HEK293 (cell line): Measurements from ENCODE around the gene COASY.

Source experiments
- CTCF ChIA-PET: fragments of 350-600 bp; formaldehyde crosslinking; extraction: SDS; loops from one replicate; lab custom pipeline; 2021; ENCODE audit warnings: antibody characterized with exemption; lab: Yijun Ruan, JAX
- POLR2A ChIA-PET: fragments of 300-600 bp; formaldehyde crosslinking; extraction: SDS; loops from one replicate; lab custom pipeline; 2020; ENCODE audit warnings: antibody characterized with exemption, inconsistent platforms; lab: Yijun Ruan, JAX
- H3K27ac ChIP-seq: fragments of 200-500 bp; sonication (Bioruptor generic); 2 replicates; pipeline ENCODE4 v1.5.1; 2014; ENCODE audit warnings: low read depth, low read length, control low read depth, inconsistent platforms; ENCODE audit errors: extremely low read depth
- H3K36me3 ChIP-seq, 2 experiments: fragments of 200-500 bp in 1 of 2; sonication (Bioruptor generic) in 1 of 2; 1 replicate in 1 of 2; 2 replicates in 1 of 2; pipeline ENCODE4 v1.5.1; 2014 to 2017; ENCODE audit warnings: inconsistent platforms in 2 of 2, low read length in 2 of 2; ENCODE audit not compliant: control insufficient read depth in 2 of 2, insufficient read depth in 1 of 2
- H3K4me1 ChIP-seq: fragments of 200-500 bp; sonication (Bioruptor generic); 2 replicates; pipeline ENCODE4 v1.5.1; 2014; ENCODE audit warnings: mild to moderate bottlenecking, low read length, inconsistent platforms; ENCODE audit not compliant: control insufficient read depth, insufficient read depth
- H3K4me3 ChIP-seq: 2 replicates; pipeline ENCODE4 v1.5.1; 2011; ENCODE audit warnings: low read depth, mild to moderate bottlenecking, control low read depth, low read length, moderate library complexity
- H3K9me3 ChIP-seq: fragments of 200-500 bp; sonication (Bioruptor generic); 2 replicates; pipeline ENCODE4 v1.5.1; 2014; ENCODE audit warnings: low read depth, low read length, inconsistent platforms; ENCODE audit not compliant: control insufficient read depth, insufficient read depth
- BCL11B ChIP-seq: fragments of 450-650 bp; formaldehyde crosslinking; IDR thresholded peaks from 2 replicates; pipeline ENCODE4 v1.5.1; 2016; ENCODE audit warnings: low read depth, missing biosample characterization, missing genetic modification characterization
- HOXD13 ChIP-seq: sonication (generic); formaldehyde crosslinking; IDR thresholded peaks from 2 replicates; pipeline ENCODE4 v1.8.0; 2022; ENCODE audit warnings: missing genetic modification reagents, borderline replicate concordance
- IKZF3 ChIP-seq: fragments of 450-650 bp; IDR thresholded peaks from 2 replicates; pipeline ENCODE4 v1.5.0; 2018; ENCODE audit warnings: missing biosample characterization, mild to moderate bottlenecking, missing genetic modification characterization, moderate library complexity
- KLF1 ChIP-seq: fragments of 450-650 bp; formaldehyde crosslinking; IDR thresholded peaks from 2 replicates; pipeline ENCODE4 v1.5.1; 2016; ENCODE audit warnings: missing biosample characterization, missing genetic modification characterization
- KLF16 ChIP-seq: fragments of 450-650 bp; formaldehyde crosslinking; IDR thresholded peaks from 2 replicates; pipeline ENCODE4 v1.5.1; 2017; ENCODE audit warnings: missing biosample characterization, missing genetic modification characterization
- MZF1 ChIP-seq: fragments of 450-650 bp; formaldehyde crosslinking; IDR thresholded peaks from 2 replicates; pipeline ENCODE4 v1.5.1; 2017; ENCODE audit warnings: missing biosample characterization, missing genetic modification characterization, borderline replicate concordance
- SP2 ChIP-seq: fragments of 450-650 bp; formaldehyde crosslinking; IDR thresholded peaks from 2 replicates; pipeline ENCODE4 v1.5.1; 2016; ENCODE audit warnings: missing biosample characterization, missing genetic modification characterization
- SP3 ChIP-seq: fragments of 450-650 bp; formaldehyde crosslinking; IDR thresholded peaks from 2 replicates; pipeline ENCODE4 v1.5.1; 2016; ENCODE audit warnings: missing biosample characterization, missing genetic modification characterization
- YY1 ChIP-seq: fragments of 450-650 bp; formaldehyde crosslinking; IDR thresholded peaks from 2 replicates; pipeline ENCODE4 v1.5.1; 2018; ENCODE audit warnings: missing biosample characterization, missing genetic modification characterization
- ZBTB21 ChIP-seq: fragments of 450-650 bp; formaldehyde crosslinking; IDR thresholded peaks from 2 replicates; pipeline ENCODE4 v1.5.1; 2017; ENCODE audit warnings: missing biosample characterization, missing genetic modification characterization
- ZNF16 ChIP-seq: fragments of 450-650 bp; formaldehyde crosslinking; IDR thresholded peaks from 2 replicates; pipeline ENCODE4 v1.5.1; 2016; ENCODE audit warnings: low read depth, missing biosample characterization, missing genetic modification characterization
- ZNF292 ChIP-seq: fragments of 450-650 bp; formaldehyde crosslinking; IDR thresholded peaks from 2 replicates; pipeline ENCODE4 v1.5.1; 2016; ENCODE audit warnings: low read depth, missing biosample characterization, missing genetic modification characterization, borderline replicate concordance
- ZNF324 ChIP-seq: fragments of 450-650 bp; formaldehyde crosslinking; IDR thresholded peaks from 2 replicates; pipeline ENCODE4 v1.5.1; 2016; ENCODE audit warnings: missing biosample characterization, missing genetic modification characterization
- ZNF404 ChIP-seq: fragments of 450-650 bp; formaldehyde crosslinking; IDR thresholded peaks from 2 replicates; pipeline ENCODE4 v1.5.1; 2017; ENCODE audit warnings: missing biosample characterization, missing genetic modification characterization
- ZNF596 ChIP-seq: fragments of 450-650 bp; IDR thresholded peaks from 2 replicates; pipeline ENCODE4 v1.5.0; 2018; ENCODE audit warnings: missing biosample characterization, mild to moderate bottlenecking, missing genetic modification characterization, moderate library complexity
- ZNF664 ChIP-seq: fragments of 450-650 bp; formaldehyde crosslinking; IDR thresholded peaks from 2 replicates; pipeline ENCODE4 v1.5.1; 2016; ENCODE audit warnings: missing biosample characterization, missing genetic modification characterization
- ZSCAN16 ChIP-seq: fragments of 450-650 bp; formaldehyde crosslinking; IDR thresholded peaks from 2 replicates; pipeline ENCODE4 v1.5.1; 2016; ENCODE audit warnings: missing biosample characterization, missing genetic modification characterization
- TF ChIP-seq, protein P1 (sequence below): fragments of 450-650 bp; formaldehyde crosslinking; IDR thresholded peaks from 2 replicates; pipeline ENCODE4 v1.5.1; 2016; ENCODE audit warnings: missing biosample characterization, missing genetic modification characterization
- TF ChIP-seq, protein P2 (sequence below): fragments of 450-650 bp; formaldehyde crosslinking; IDR thresholded peaks from 2 replicates; pipeline ENCODE4 v1.5.1; 2016; ENCODE audit warnings: missing biosample characterization, missing genetic modification characterization
- TF ChIP-seq, protein P3 (sequence below): fragments of 450-650 bp; formaldehyde crosslinking; IDR thresholded peaks from 2 replicates; pipeline ENCODE4 v1.5.1; 2016; ENCODE audit warnings: missing biosample characterization, missing genetic modification characterization
- TF ChIP-seq, protein P4 (sequence below): fragments of 450-650 bp; formaldehyde crosslinking; IDR thresholded peaks from 2 replicates; pipeline ENCODE4 v1.5.1; 2016; ENCODE audit warnings: missing biosample characterization, missing genetic modification characterization, borderline replicate concordance
- TF ChIP-seq, protein P5 (sequence below): fragments of 450-650 bp; formaldehyde crosslinking; IDR thresholded peaks from 2 replicates; pipeline ENCODE4 v1.5.1; 2016; ENCODE audit warnings: missing biosample characterization, missing genetic modification characterization
- TF ChIP-seq, protein P6 (sequence below): fragments of 450-650 bp; formaldehyde crosslinking; optimal IDR thresholded peaks from 2 replicates; pipeline ENCODE3; 2016; ENCODE audit warnings: missing biosample characterization, mild to moderate bottlenecking, missing genetic modification characterization

COASY gene

DNA sequence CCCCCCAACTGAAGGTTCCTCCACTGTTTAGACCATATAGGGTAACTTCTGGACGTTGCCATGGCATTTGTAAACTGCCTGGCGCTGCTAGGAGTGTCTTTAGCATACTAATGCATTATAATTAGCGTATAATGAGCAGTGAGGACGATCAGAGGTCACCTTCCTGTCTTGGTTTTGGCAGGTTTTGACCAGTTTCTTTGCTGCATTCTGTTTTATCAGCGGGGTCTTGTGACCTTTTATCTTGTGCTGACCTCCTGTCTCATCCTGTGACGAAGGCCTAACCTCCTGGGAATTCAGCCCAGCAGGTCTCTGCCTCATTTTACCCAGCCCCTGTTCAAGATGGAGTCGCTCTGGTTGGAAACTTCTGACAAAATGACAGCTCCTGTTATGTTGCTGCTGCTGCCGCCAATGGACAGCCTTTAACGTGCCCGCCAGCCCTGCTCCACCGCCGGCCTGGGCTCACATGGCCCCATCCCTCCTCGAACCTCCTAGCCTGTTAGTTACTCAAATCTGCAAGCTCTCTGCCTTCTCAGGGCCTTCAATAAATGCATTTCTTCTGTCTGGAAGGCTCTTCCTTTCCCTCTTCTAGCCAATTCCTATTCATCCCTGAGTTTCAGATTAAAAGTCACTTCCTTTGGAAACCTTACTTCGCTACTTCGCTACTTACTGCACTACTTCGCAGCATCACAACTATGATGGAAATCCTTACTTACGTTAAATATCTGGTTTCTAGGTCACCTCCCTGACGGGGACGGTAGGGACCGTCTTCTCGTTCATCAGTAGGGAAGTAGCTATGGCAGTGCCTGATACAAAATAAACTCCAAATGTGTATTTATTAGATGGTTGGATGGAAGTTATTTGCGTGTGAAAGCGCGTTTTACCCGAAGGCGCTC, 26.5 kb upstream of the COASY start (continued):
- TF ChIP-seq, protein P1, sequence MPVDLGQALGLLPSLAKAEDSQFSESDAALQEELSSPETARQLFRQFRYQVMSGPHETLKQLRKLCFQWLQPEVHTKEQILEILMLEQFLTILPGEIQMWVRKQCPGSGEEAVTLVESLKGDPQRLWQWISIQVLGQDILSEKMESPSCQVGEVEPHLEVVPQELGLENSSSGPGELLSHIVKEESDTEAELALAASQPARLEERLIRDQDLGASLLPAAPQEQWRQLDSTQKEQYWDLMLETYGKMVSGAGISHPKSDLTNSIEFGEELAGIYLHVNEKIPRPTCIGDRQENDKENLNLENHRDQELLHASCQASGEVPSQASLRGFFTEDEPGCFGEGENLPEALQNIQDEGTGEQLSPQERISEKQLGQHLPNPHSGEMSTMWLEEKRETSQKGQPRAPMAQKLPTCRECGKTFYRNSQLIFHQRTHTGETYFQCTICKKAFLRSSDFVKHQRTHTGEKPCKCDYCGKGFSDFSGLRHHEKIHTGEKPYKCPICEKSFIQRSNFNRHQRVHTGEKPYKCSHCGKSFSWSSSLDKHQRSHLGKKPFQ (tag by site-specific recombination) = peak; percentile 21; the same call in 1 of the 2 replicates
- TF ChIP-seq SP2 (no peak), ZNF16 (tag by site-specific recombination) (0 out of 2 replicates have a peak, but pooled peaks have one; percentile 13), ZNF292 (tag by site-specific recombination) (no peak), YY1 (tag by site-specific recombination) (peak; percentile 47), ZNF324 (tag by site-specific recombination) (peak; percentile 0; the same call in 1 of the 2 replicates)

DNA sequence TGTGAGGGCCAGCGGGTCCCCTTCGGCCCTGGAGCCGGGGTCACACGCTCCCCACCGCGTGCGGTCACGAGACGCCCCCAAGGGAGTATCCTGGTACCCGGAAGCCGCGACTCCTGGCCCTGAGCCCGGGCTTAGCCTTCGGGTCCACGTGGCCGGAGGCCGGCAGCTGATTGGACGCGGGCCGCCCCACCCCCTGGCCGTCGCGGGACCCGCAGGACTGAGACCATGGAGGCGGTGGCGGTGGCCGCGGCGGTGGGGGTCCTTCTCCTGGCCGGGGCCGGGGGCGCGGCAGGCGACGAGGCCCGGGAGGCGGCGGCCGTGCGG, 25.9 kb upstream of the COASY start, which contains the start of gene NAGLU:
Gene NAGLU, plus strand, starts transcription at position 194 of the 324 bp plus-strand sequence. Its CDS starts 32 bp downstream, at position 226.
- no peaks in the 10 kb centered on the region for H3K9me3 ChIP-seq
- ChIA-PET CTCF (interaction anchor here (0.7 to 4.1 kb wide), 6 partner anchors 9 to 416 kb away, joined by 3 to 19 read pairs (median 6); partner anchors contain the start of gene PSMC3IP), POLR2A (interaction anchor here (0.5 to 2.7 kb wide), 17 partner anchors 9 to 519 kb away, joined by 3 to 23 read pairs (median 4); partner anchors contain the start of genes CAVIN1, DNAJC7, PLEKHH3 and PSMC3IP)
- H3K4me1 ChIP-seq = peaks cover 13% of the 10 kb centered on the region
- H3K27ac ChIP-seq = peak within 1 kb of the TSS; percentile 98
- H3K4me3 ChIP-seq = peak within 1 kb of the TSS; percentile 44
- peaks cover 12 to 24% of the 10 kb centered on the region in 2 experiments; a peak in 2 of 3 replicates for H3K36me3 ChIP-seq
- TF ChIP-seq ZNF404 (no peak), KLF1 (tag by site-specific recombination) (peak; percentile 70), BCL11B (peak; percentile 90), HOXD13 (no peak), SP3 (tag by site-specific recombination) (peak; percentile 45), ZSCAN16 (no peak), ZBTB21 (tag by site-specific recombination) (no peak), MZF1 (peak; percentile 80; the same call in 1 of the 2 replicates), ZNF664 (tag by site-specific recombination) (no peak), IKZF3 (tag by site-specific recombination) (peak; percentile 83), KLF16 (tag by site-specific recombination) (peak; percentile 64; the same call in 1 of the 2 replicates), ZNF596 (tag by site-specific recombination) (peak; percentile 37; the same call in 1 of the 2 replicates)
- TF ChIP-seq, protein P2, sequence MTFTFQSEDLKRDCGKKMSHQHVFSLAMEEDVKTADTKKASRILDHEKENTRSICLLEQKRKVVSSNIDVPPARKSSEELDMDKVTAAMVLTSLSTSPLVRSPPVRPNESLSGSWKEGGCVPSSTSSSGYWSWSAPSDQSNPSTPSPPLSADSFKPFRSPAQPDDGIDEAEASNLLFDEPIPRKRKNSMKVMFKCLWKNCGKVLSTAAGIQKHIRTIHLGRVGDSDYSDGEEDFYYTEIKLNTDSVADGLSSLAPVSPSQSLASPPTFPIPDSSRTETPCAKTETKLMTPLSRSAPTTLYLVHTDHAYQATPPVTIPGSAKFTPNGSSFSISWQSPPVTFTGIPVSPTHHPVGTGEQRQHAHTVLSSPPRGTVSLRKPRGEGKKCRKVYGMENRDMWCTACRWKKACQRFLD (tag by site-specific recombination) = no peak
- TF ChIP-seq, protein P3, sequence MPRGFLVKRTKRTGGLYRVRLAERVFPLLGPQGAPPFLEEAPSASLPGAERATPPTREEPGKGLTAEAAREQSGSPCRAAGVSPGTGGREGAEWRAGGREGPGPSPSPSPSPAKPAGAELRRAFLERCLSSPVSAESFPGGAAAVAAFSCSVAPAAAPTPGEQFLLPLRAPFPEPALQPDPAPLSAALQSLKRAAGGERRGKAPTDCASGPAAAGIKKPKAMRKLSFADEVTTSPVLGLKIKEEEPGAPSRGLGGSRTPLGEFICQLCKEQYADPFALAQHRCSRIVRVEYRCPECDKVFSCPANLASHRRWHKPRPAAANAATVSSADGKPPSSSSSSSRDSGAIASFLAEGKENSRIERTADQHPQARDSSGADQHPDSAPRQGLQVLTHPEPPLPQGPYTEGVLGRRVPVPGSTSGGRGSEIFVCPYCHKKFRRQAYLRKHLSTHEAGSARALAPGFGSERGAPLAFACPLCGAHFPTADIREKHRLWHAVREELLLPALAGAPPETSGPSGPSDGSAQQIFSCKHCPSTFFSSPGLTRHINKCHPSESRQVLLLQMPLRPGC = peak; percentile 82
- TF ChIP-seq, protein P4, sequence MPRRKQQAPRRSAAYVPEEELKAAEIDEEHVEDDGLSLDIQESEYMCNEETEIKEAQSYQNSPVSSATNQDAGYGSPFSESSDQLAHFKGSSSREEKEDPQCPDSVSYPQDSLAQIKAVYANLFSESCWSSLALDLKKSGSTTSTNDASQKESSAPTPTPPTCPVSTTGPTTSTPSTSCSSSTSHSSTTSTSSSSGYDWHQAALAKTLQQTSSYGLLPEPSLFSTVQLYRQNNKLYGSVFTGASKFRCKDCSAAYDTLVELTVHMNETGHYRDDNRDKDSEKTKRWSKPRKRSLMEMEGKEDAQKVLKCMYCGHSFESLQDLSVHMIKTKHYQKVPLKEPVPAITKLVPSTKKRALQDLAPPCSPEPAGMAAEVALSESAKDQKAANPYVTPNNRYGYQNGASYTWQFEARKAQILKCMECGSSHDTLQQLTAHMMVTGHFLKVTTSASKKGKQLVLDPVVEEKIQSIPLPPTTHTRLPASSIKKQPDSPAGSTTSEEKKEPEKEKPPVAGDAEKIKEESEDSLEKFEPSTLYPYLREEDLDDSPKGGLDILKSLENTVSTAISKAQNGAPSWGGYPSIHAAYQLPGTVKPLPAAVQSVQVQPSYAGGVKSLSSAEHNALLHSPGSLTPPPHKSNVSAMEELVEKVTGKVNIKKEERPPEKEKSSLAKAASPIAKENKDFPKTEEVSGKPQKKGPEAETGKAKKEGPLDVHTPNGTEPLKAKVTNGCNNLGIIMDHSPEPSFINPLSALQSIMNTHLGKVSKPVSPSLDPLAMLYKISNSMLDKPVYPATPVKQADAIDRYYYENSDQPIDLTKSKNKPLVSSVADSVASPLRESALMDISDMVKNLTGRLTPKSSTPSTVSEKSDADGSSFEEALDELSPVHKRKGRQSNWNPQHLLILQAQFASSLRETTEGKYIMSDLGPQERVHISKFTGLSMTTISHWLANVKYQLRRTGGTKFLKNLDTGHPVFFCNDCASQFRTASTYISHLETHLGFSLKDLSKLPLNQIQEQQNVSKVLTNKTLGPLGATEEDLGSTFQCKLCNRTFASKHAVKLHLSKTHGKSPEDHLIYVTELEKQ (tag by site-specific recombination) = 0 out of 2 replicates have a peak, but pooled peaks have one; percentile 40
- TF ChIP-seq, protein P5, sequence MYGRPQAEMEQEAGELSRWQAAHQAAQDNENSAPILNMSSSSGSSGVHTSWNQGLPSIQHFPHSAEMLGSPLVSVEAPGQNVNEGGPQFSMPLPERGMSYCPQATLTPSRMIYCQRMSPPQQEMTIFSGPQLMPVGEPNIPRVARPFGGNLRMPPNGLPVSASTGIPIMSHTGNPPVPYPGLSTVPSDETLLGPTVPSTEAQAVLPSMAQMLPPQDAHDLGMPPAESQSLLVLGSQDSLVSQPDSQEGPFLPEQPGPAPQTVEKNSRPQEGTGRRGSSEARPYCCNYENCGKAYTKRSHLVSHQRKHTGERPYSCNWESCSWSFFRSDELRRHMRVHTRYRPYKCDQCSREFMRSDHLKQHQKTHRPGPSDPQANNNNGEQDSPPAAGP (tag by site-specific recombination) = peak; percentile 83; the same call in 1 of the 2 replicates
- TF ChIP-seq, protein P6, sequence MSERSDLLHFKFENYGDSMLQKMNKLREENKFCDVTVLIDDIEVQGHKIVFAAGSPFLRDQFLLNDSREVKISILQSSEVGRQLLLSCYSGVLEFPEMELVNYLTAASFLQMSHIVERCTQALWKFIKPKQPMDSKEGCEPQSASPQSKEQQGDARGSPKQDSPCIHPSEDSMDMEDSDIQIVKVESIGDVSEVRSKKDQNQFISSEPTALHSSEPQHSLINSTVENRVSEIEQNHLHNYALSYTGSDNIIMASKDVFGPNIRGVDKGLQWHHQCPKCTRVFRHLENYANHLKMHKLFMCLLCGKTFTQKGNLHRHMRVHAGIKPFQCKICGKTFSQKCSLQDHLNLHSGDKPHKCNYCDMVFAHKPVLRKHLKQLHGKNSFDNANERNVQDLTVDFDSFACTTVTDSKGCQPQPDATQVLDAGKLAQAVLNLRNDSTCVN (tag by site-specific recombination) = peak; percentile 90
